ENCODE data around the gene ZNF879.

ZNF879 gene

DNA sequence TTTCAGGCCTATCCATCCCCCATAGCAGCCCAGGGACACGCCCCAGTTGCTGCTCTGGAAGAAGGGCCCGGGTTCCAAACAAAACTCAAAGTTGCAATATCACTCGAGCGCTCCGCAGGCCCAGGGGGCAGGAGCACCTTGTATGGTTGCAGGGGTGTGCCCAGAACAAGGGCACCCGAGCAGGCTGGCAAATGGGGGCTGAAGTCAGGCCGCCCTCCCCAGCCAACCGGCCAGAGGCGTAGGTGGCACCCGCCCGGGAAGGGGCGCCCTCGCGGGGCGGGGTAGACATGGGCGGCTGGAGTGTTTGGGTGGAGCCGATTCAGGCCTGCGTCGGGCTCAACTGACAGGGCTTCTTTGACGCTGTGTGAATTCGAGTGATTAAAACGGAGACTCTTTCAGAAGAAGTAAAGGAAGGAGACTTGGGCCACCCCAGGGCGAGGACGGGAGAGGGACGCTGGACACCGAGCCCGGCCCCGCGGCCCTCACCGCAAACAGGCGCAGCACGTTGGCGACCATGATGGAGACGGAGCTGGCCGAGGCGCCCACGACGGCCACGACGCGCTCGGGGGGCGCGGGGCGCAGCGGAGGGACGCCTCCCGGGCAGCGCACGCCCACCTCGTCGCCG, 29.5 kb upstream of the ZNF879 start:
- TF ChIP-seq, protein P1, sequence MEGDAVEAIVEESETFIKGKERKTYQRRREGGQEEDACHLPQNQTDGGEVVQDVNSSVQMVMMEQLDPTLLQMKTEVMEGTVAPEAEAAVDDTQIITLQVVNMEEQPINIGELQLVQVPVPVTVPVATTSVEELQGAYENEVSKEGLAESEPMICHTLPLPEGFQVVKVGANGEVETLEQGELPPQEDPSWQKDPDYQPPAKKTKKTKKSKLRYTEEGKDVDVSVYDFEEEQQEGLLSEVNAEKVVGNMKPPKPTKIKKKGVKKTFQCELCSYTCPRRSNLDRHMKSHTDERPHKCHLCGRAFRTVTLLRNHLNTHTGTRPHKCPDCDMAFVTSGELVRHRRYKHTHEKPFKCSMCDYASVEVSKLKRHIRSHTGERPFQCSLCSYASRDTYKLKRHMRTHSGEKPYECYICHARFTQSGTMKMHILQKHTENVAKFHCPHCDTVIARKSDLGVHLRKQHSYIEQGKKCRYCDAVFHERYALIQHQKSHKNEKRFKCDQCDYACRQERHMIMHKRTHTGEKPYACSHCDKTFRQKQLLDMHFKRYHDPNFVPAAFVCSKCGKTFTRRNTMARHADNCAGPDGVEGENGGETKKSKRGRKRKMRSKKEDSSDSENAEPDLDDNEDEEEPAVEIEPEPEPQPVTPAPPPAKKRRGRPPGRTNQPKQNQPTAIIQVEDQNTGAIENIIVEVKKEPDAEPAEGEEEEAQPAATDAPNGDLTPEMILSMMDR (IDR thresholded peaks at IDR 0.05) = no peak
- no peak for TF ChIP-seq ZFX (IDR thresholded peaks at IDR 0.05; ENCODE audit: borderline replicate concordance)
- H3K27ac ChIP-seq = no peak overlapping the region

DNA sequence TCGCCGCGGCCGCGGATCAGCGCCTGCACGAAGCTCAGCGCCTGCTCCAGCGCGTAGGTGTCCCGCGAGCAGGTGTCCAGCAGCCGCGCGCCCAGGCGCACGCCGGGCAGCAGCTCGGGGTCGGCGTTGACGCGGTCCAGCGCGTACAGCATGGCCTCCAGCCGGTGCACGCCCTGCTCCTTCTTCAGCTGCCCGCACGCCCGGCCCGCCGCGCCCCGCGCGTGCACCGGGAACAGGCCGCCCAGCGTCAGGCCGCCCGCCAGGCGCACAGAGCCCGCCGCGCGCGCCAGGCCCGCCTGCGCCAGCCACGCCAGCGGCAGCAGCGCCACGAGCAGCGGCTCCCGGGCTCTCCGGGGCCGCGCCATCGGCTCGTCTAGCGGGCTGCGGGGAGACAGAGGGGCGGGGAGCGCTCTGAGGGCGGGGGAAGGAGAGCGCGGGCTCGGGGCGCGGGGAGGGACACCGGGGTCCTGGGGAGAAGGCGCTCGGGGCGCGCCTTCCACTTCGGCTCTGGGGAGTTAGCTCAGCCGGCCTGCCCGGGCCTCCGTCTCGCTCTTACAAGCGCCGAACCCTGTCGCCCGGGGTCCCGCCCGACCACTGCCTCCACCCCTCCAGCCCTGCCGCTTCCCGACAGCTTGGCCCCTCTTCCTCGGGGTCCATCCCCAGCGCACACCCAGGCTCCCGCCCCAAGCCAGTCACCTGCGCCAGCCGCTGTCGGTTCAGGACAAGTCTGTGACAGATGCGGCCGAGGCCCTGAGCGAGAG, 28.8 kb upstream of the ZNF879 start, which contains the start of gene GRM6:
Gene GRM6, minus strand, starts transcription at position 741 of the 761 bp plus-strand sequence. Its CDS starts 376 bp downstream, at position 365.
- TF ChIP-seq, protein P1 (IDR thresholded peaks at IDR 0.05) = no peak
- no peak for TF ChIP-seq ZFX (IDR thresholded peaks at IDR 0.05; ENCODE audit: borderline replicate concordance)
- H3K27ac ChIP-seq = no peak within 1 kb of the TSS

DNA sequence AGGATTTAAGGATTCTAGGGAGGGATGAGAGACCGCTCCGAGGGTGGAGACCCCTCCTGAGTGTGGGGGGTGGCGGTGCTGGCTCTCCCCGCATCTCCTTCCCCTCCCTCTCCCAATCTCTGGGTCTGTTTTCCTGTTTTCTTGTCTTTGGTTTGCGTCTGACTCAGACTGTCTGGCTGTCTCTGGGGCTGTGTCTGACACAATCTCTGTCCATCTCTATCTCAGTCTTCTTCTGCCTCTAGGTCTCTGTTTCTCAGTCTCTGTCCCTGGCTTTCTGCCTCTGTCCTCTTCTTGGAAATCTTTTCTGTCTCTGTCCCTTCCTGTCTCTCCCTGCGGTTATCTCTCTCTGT, 28.3 kb upstream of the ZNF879 start:
- no peak overlapping the region for H3K27ac ChIP-seq
- TF ChIP-seq, protein P1 (IDR thresholded peaks at IDR 0.05) = no peak
- no peak for TF ChIP-seq ZFX (IDR thresholded peaks at IDR 0.05; ENCODE audit: borderline replicate concordance)

DNA sequence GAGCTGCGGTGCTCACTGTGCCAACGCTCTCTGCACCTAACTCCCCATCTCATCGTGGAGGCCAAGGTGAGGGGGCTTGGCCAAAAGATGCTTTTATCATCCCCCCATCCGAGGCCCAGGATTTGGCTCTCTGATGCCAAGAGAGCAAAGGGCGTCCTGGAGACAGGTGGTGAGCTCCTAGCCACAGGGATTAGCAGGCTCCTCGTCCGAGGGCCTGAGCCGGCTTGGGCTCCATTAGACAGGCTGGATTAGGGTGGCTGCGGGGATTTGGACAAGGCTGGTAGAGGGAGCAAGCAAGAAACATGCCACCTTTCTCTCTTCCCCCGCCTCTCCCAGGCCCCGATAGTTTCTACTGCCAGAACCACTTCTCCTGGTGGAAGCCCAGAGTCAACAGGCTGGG, 27.4 kb upstream of the ZNF879 start:
- TF ChIP-seq ZFX (IDR thresholded peaks at IDR 0.05; ENCODE audit: borderline replicate concordance) = no peak
- TF ChIP-seq, protein P1 (IDR thresholded peaks at IDR 0.05) = no peak
- no peak overlapping the region for H3K27ac ChIP-seq

- no peak for TF ChIP-seq ZFX (IDR thresholded peaks at IDR 0.05; ENCODE audit: borderline replicate concordance)
- TF ChIP-seq, protein P1 (IDR thresholded peaks at IDR 0.05) = no peak
- H3K27ac ChIP-seq = no peak overlapping the region
Observed at GRCh38 chr5:178997191-178997590, 26.4 kb upstream of the ZNF879 start.

- TF ChIP-seq, protein P1 (IDR thresholded peaks at IDR 0.05) = no peak
- no peak for TF ChIP-seq ZFX (IDR thresholded peaks at IDR 0.05; ENCODE audit: borderline replicate concordance)
- no peak overlapping the region for H3K27ac ChIP-seq
Observed at GRCh38 chr5:178998441-178998840, 25.2 kb upstream of the ZNF879 start.

- no peak overlapping the region for H3K27ac ChIP-seq
- TF ChIP-seq, protein P1 (IDR thresholded peaks at IDR 0.05) = no peak
- no peak for TF ChIP-seq ZFX (IDR thresholded peaks at IDR 0.05; ENCODE audit: borderline replicate concordance)
Observed at GRCh38 chr5:179006564-179006963, 17.0 kb upstream of the ZNF879 start.
